AG08395 (cell line): ENCODE results near the gene MANSC4.

ENCODE experiments used
- DNase-seq: peaks from one replicate; pipeline ENCODE4 v3.0.0; 2012; ENCODE audit warnings: mixed read lengths, low spot score

Gene MANSC4

GRCh38 chr12:27800819-27801218, 20.8 kb upstream of the MANSC4 start:
- no peak for DNase-seq

GRCh38 chr12:27797301-27798025, 17.4 kb upstream of the MANSC4 start:
- no peak for DNase-seq

- DNase-seq, result no peak
Observed at GRCh38 chr12:27796128-27796527, 16.1 kb upstream of the MANSC4 start.

GRCh38 chr12:27794818-27795584, 15.0 kb upstream of the MANSC4 start:
- DNase-seq, result no peak

- no peak for DNase-seq
Observed at GRCh38 chr12:27790179-27790578, 10.1 kb upstream of the MANSC4 start.

GRCh38 chr12:27787559-27787958, 7.5 kb upstream of the MANSC4 start:
- no peak for DNase-seq

- DNase-seq, result no peak
Observed at GRCh38 chr12:27785882-27786570, 6.0 kb upstream of the MANSC4 start.

- no peak for DNase-seq
Observed at GRCh38 chr12:27782481-27782880, 2.4 kb upstream of the MANSC4 start.

GRCh38 chr12:27781680-27782079, 1.6 kb upstream of the MANSC4 start:
- no peak for DNase-seq

- peak; percentile 43 for DNase-seq
Observed at GRCh38 chr12:27780612-27781408, 774 bp upstream of the MANSC4 start.

GRCh38 chr12:27779416-27779919, 568 bp downstream of the MANSC4 start:
- DNase-seq, result peak; percentile 20

- DNase-seq, result no peak
Observed at GRCh38 chr12:27778206-27778605, 1.8 kb downstream of the MANSC4 start.

- DNase-seq, result no peak
Observed at GRCh38 chr12:27777141-27777540, 2.9 kb downstream of the MANSC4 start.

GRCh38 chr12:27772328-27773049, 7.5 kb downstream of the MANSC4 start:
- DNase-seq, result no peak

GRCh38 chr12:27771481-27772327, 8.3 kb downstream of the MANSC4 start:
- no peak for DNase-seq

GRCh38 chr12:27769142-27769673, 10.8 kb downstream of the MANSC4 start:
- no peak for DNase-seq

- no peak for DNase-seq
Observed at GRCh38 chr12:27766587-27766986, 13.4 kb downstream of the MANSC4 start.

GRCh38 chr12:27762757-27763156, 17.3 kb downstream of the MANSC4 start:
- no peak for DNase-seq

GRCh38 chr12:27756670-27757195, 23.3 kb downstream of the MANSC4 start:
- no peak for DNase-seq

- DNase-seq, result no peak
Observed at GRCh38 chr12:27754795-27755194, 25.2 kb downstream of the MANSC4 start.
